GM21526 (cell line): ENCODE measurements around the gene LDHAL6A.
"Not testable (repeated sequence)": the region's sequence is repeated elsewhere in the genome, so short reads cannot be mapped to it uniquely, and the experiment has no call there.

Experiments used
- ATAC-seq: cut with Tn5 transposase; IDR thresholded peaks from one replicate; pipeline ENCODE4 v1.9.1; 2021; ENCODE audit warnings: moderate library complexity; ENCODE audit not compliant: unreplicated experiment, low FRiP score

The LDHAL6A gene

DNA sequence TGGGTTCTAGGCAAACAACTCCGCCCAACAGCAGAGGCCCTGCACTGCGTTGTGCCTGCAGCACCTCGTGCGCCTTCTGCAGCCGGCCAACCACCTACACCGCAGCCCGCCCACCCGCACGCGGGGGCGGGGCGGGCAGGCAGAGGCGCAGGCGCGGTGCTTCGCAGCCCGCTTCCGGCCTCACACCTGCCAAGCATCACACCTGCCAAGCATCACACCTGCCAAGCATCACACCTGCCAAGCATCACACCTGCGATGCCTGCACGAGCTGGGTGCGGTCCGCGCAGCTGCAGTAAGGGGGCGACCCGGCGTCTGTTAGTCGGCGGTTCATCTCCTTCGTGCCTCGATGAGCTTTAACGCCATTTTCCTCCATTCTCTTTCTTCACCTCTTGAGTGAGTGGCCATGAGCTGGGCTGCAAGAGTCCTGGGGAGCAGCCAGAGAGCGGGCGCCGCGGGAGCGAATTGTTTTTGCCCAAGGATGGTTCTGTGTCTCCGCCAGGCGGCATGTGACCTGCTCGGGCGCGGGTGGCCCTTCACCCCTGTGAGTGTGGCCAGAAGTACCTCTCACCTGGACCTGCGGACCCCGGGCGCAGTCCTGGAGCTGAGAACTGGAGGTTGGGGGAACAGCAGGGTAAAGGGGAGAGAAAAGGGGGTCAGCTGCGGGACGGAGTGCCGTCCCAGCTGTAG, at the start of gene LDHAL6A:
LDHAL6A (plus strand) TSS at position 171 of the 687 bp plus-strand sequence. CDS start 825 bp downstream, outside the sequence.
- ATAC-seq: no peak

DNA sequence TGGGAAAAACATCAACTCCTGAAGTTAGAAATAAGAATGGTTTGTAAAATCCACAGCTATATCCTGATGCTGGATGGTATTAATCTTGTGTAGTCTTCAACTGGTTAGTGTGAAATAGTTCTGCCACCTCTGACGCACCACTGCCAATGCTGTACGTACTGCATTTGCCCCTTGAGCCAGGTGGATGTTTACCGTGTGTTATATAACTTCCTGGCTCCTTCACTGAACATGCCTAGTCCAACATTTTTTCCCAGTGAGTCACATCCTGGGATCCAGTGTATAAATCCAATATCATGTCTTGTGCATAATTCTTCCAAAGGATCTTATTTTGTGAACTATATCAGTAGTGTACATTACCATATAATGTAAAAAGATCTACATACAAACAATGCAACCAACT, 48.3 kb upstream of the LDHAL6A start:
- ATAC-seq: not testable (repeated sequence)

DNA sequence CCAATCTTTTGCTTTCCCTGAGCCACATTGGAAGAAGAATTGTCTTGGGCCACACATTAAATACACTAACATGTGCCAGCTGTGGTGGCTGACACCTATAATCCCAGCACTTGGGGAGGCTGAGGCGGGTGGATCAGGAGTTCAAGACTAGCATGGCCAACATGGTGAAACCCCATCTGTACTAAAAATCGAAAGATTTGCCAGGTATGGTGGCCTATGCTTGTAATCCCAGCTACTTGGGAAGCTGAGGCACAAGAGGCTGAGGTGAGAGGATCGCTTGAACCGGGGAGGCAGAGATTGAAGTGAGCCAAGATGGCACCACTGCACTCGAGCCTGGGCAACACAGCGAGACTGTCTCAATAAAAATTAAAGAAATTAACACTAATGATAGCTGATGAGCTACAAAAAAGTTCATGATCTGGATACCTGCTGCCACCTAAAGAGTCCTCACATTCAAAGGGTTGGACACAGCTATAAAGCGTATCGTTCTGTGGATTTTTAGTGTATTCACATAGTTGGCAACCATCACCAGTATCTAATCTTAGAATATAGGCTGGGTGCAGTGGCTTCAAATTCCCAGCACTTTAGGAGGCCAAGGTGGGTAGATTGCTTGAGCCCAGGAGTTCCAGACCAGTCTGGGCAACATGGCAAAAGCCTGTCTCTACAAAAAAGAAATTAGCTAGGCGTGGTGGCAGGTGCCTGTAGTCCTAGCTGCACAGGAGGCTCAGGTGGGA, 46.9 kb upstream of the LDHAL6A start:
- ATAC-seq: no peak

DNA sequence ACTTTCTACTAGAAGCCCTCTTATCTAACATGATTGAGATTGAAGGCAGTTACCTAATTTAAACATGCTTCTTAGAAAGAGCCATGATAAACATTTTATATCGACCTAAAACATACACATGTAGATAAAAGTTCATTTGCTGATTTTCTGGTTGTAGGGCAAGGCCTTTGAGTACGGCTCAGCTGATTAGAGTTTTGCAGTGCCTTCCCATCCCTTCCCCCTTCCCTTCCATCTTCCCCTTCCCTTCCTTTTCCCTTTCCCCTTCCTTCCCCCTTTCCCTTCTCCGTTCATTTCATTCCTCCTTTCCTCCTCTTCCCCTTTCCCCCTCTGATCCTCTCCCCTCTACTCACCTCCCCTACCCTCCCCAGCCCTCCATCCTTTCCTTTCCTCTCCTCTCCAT, 39.2 kb upstream of the LDHAL6A start:
- no peak for ATAC-seq

DNA sequence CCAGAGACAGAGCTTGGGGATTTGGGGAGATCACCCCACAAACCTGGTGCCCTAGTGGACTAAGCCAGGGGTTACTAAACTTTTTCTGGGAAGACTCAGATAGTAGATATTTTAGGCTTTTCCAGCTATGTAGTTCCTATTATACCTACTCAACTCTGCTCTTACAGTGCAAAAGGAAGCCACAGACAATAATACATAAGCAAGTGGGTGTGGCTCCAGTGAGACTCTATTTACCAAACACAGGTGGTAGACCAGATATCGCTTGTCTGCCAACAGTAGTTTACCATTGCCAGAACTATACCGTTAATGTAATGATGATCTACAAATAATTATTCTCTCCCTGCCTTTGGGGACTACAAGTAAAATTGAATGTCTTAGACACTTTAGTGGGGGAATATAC, 36.6 kb upstream of the LDHAL6A start:
- ATAC-seq: no peak

DNA sequence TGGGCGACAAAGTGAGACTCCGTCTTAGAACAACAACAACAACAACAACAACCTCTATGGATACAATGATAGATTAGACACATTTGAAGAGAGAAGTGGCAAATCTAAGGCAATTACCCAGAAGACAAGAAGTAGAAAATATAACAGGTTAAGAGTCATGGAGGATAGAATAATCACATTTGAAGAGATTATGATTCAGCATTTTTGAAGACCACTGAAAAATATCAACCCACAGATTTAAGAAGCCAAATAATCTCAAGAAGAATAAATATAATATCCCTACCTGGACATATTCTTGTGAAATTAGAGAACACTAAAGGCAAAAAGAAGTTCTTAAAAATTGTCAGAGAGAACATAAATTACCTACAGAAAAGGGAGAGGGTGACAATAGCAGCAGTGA, 35.6 kb upstream of the LDHAL6A start:
- no peak for ATAC-seq

DNA sequence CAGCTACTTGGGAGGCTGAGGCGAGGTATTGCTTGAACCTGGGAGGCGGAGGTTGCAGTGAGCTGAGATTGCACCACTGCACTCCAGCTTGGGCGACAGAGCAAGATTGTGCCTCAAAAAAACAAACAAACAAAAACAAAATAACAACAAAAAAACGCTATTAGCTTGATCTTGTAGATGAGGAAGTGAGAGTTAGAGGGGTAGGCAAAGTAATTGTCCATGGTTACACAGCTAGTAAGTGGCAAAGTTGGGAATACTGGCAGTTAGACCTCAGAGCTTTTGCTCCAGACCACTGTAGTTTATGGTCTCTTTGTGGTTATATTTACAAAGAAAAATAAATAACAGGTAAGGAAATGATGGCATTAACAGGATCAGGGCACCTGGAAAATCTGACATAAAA, 28.4 kb upstream of the LDHAL6A start:
- ATAC-seq: no peak

DNA sequence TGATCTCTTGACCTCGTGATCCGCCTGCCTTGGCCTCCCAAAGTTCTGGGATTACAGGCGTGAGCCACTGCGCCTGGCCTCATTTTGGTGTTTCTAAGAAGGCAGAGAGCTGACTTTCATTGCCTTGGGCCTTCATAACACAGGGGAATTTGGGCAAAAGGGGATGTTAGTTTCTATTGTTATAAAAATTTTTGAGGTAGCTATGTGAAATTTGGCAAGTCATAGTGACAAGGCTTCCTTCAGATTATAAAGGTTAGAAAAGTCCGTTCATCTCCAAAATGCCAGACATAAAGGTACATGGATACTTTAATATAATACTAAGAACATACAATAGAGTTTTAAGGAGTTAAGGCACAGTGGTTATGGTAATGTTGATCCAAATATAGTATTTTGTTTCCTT, 26.3 kb upstream of the LDHAL6A start:
- ATAC-seq: no peak

DNA sequence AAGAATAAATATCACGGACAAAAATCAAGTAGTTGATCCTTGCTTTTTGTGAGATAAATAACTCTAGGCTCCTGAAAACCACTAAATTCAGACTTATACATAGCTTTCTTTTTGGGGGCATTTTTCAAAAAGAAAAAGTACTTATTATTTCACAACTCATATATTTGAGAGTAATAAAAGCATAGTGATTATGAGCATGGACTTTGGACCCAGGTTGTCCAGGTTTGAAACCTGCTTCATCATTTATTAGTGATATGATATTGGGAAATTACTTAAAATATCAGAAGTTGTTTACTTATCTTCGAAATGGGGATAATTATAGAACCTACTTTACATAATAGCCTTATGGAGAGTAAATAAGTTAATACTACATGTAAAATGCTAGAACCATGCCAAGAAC, 17.0 kb upstream of the LDHAL6A start:
- no peak for ATAC-seq

DNA sequence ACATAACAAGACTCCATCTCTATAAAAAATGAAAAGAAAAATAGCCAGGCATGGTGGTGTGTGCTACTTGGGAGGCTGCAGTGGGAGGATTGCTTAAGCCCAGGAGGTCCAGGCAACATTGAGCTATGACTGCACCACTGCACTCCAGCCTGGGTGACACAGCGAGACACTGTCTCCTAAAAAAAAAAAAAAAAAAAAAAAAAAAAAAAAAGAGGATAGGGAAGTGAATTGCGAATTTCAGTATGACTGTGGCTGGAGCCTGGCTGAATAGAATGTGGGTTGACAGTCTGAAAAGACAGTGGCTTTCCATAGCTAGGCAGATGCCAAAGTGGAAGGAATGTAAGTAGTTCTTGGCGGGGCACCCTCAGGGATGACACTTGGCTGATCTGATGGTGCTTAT, 6.4 kb upstream of the LDHAL6A start:
- no peak for ATAC-seq

DNA sequence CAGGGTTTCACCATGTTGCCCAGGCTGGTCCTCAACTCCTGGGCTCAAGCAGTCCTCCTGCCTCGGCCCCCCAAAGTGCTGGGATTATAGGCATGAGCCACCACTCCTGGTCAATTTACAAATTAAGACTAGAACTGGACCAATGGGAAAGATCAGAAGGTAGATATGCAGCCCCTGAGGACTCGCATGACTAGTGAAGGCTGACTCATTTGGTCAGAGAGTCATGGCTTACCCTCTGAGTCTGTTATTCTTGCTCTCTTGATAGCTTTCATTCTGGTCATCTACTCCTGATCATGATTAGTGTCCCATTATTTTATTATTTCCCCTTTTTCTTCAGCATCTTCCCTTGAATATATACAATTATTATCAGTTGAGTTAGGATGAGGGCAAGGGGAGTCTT, 2.7 kb upstream of the LDHAL6A start:
- no peak for ATAC-seq

DNA sequence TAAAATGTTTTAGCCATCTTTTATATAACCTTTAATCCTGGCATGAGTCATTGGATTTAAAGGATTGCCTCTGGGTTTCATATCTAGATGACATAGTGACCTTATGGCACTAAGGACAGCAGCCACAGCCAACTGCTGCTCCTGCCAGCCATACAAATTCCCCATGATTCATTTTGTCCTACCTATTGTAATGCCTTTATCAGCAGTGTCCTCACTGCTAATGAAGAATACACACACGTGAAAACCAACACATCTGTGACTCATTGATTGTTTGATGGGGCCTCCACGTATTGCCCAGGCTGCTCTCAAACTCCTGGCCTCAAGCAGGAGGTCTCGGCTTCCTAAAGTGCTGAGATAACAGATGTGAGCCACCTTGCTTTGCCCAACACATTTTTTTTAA, 1.8 kb downstream of the LDHAL6A start:
- no peak for ATAC-seq

DNA sequence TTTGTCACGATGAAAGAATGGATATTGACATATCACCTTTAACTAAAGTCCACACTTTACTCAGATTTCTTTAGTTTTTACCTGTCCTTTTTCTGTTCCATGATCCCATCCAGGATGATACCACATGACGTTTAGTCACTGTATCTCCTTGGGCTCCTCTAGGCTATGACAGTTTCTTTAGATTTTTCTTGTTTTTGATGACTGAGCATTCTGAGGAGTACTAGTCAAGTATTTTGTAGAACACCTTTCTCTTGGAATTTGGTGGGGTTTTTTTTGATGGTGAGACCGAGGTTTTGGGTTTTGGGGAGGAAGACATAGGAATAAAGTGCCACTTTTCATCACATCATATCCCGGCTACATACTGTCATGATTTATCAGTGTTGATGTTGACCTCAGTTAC, 4.0 kb downstream of the LDHAL6A start:
- ATAC-seq: no peak

DNA sequence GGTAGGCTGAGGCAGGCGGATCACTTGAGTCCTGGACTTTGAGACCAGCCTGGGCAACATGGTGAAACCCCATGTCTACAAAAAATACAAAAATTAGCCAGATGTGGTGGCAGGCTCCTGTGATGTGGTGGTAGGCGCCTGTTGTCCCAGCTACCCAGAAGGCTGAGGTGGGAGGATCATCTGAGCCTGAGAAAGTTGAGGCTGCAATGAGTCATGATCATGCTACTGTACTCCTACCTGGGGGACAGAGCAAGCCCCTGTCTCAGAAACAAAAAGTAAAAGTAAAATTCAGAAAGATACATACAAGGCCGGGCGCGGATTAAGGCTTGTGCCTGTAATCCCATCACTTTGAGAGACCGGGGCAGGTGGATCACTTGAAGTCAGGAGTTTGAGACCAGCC, 6.3 kb downstream of the LDHAL6A start:
- ATAC-seq: no peak

DNA sequence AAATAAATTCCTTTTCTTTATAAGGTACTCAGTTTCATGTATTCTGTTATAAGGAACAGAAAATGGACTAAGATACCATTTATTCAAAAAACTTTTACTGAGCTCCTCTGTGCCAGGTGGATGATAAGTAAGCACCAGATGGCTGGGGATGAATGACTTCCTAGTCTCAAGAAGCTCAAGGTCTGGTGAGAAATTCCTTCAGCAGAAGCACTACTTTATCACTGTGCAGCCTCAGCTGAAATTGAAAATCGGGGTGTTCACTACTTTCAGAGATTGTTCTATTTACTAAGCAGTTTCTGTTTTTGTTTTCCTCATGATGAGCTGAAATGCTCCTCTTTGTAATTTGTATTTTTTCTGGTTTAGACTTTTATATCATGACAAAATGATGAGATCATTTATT, 7.8 kb downstream of the LDHAL6A start:
- no peak for ATAC-seq

DNA sequence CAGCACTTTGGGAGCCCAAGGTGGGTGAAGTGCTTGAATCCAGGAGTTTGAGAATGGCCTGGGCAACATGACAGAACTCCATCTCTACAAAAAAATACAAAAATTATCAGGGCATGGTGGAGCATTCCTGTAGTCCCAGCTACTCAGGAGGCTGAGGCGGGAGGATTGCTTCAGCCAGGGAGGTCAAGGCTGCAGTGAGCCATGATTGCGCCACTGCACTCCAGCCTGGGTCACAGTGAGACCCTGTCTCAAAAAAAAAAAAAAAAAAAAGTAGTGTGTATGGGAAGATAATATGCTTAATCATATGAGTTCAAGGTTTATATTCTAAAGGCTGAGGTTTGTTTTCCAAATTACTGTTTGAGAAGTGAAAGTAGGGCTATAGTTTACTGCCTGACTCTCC, 10.7 kb downstream of the LDHAL6A start:
- ATAC-seq: no peak

DNA sequence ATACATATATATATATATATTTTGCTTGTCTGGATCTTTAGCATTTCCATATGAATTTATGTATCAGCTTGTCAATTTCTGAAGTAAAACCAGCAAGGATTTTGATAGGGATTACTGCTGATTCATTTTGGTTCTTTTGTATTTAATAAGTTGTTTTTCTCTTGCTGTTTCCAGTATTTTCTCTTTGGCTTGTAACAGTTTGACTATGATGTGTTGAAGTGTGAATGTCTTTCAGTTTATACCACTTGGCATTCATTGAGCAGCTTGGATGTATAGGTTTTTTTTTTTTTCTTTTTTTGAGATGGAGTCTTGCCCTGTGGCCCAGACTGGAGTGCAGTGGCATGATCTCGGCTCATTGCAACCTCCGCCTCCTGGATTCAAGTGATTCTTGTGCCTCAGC, 12.4 kb downstream of the LDHAL6A start:
- ATAC-seq: no peak

DNA sequence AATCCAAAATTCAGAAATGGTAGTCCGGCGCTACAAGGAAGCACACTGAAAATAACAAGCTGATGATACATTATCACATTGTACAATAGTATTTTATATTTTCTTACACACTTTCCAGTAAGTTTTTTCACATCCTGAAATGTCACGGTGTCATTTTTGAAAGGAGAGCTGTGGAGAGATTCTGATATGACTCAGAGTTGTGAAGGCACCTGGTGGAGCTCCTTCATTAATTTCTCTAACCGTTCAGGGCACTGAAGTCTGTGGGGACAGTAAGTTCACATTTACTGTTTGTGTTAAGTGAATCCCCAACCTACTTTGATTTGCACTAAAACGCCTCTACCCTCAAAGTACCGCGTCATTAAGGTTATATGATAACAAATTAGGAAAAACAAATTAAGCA, 13.3 kb downstream of the LDHAL6A start:
- no peak for ATAC-seq

DNA sequence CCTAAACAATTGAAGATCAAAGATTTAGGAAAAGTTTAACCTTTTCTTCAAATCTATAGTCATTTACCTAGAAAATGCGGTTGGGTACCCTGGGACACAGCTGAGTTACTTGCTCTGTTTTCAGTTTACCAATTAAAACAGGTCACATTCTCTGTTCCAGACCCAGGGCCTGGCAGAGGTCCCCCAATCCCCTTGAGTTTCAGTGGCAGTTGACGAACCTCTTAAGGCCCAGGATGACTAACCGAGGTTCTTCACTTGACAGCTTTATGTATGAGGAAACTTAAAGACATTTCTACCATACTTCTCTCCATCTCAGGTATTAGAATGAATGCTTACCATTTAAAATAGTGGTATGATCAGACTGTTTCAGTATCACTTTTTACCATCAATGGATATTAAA, 16.3 kb downstream of the LDHAL6A start:
- no peak for ATAC-seq

DNA sequence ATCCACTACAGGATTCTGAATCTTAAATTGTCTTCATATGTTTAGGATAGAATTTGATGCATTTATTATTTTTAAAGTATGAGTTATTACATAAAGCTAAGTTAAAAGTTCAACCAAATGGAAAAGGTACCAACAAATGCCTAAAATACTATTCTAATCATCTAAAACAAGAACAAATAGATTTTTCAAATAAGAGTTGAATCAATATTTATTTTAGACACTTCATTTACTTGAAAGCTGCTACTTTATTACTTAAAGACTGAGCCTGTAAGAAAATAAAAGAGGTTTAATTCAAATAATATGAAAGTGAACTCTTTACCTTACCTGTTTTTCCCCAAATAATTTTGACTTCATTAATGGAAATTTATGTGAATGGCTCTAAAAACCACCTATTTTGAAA, 16.9 kb downstream of the LDHAL6A start:
- no peak for ATAC-seq

DNA sequence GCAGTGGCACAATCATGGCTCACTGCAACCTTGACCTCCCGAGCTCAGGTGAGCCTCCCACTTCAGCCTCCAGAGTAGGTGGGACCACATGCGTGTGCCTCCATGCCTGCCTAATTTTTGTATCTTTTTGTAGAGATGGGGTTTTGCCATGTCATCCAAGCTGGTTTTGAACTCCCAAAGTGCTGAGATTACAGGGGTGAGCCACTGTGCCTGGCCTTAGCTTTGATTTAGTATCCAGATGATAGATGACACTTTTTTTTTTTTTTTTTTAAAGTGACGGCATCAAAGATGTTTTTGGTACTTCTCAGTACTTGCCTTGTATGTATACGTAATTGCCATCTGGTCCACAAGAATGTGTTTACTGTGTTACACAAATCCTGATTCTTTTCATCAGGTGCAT, 23.4 kb downstream of the LDHAL6A start:
- no peak for ATAC-seq

DNA sequence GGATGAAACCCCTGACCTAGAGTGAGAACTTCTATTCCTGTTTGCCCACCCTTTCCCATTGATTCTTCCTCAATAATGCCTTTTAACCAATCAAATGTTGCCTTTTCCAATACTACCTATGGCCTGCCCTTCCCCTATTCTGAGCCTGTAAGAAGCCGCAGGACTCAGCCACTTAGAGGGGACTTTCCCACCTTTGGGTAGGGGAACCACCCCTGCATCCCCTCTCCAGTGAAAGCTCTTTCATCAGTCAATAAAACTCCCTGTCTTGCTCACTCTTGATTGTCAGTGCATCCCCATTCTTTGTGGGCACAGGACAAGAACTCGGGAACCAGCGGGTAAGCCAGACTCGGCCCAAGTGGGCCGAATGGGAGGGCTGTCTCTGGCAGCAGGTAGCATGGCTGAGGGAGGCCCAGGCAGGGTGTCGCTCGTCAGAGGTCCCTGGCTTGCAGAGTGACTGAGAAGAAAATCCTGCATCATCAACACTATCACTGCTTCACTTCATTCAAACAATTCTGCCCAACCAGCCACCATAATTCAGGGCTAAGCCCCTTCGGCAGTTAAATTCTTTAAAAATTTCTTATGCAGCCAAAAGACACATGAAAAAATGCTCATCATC, 30.4 kb downstream of the LDHAL6A start:
- no peak for ATAC-seq
